Activated B cell treated with CpG ODN at 0.5 μM for 24 hours (primary cell): Measurements from ENCODE around the gene EDDM13. TPM values are rescaled to one million over a fixed set of nuclear protein-coding genes. Genes with fewer than 3 reads are reported as not detected.

Experiments
- ATAC-seq: fragments of 200-7000 bp; cut with Tn5 transposase; one replicate; pipeline ENCODE4 v1.10.0; 2021; ENCODE audit warnings: low read depth, mild to moderate bottlenecking, moderate library complexity
- CTCF ChIA-PET: fragments of 350-600 bp; sonication (Branson Sonifier 250); formaldehyde crosslinking; loops from one replicate; lab custom pipeline; 2021; ENCODE audit warnings: antibody characterized with exemption; lab: Charles Lee
- POLR2A ChIA-PET: fragments of 350-600 bp; sonication (Branson Sonifier 250); formaldehyde crosslinking; loops from one replicate; lab custom pipeline; 2021; ENCODE audit warnings: antibody characterized with exemption; lab: Charles Lee
- DNase-seq: peaks from one replicate; pipeline ENCODE4 v3.0.0; 2022
- H3K27ac Mint-ChIP-seq: one replicate; pipeline ENCODE4 v1.8.0; 2020; ENCODE audit warnings: mixed read lengths
- H3K27me3 Mint-ChIP-seq: one replicate; pipeline ENCODE4 v1.8.0; 2021; ENCODE audit warnings: mixed read lengths
- H3K36me3 Mint-ChIP-seq: one replicate; pipeline ENCODE4 v1.8.0; 2021; ENCODE audit warnings: low read depth, mixed read lengths
- H3K4me1 Mint-ChIP-seq: one replicate; pipeline ENCODE4 v1.8.0; 2021; ENCODE audit warnings: mixed read lengths
- H3K4me3 Mint-ChIP-seq: one replicate; pipeline ENCODE4 v1.8.0; 2020; ENCODE audit warnings: mild to moderate bottlenecking, mixed read lengths
- H3K9me3 Mint-ChIP-seq: one replicate; pipeline ENCODE4 v1.8.0; 2020; ENCODE audit warnings: mixed read lengths
- CTCF ChIP-seq: fragments of 200-600 bp; IDR thresholded peaks from one replicate; pipeline ENCODE4 v1.8.0; 2022; ENCODE audit warnings: antibody characterized with exemption, mild to moderate bottlenecking
- intact Hi-C: fragments of 100-400 bp; cut with micrococcal nuclease; formaldehyde crosslinking; loops from one replicate; pipeline ENCODE4 v1.15.1; 2024
- total RNA-seq: library from RNA; stranded (reverse); gene quantifications from 2 replicates; pipeline ENCODE4 v1.2.3, GENCODE V29; 2022

The EDDM13 gene
- total RNA-seq, 1 donor from 2014 or later: not detected

DNA sequence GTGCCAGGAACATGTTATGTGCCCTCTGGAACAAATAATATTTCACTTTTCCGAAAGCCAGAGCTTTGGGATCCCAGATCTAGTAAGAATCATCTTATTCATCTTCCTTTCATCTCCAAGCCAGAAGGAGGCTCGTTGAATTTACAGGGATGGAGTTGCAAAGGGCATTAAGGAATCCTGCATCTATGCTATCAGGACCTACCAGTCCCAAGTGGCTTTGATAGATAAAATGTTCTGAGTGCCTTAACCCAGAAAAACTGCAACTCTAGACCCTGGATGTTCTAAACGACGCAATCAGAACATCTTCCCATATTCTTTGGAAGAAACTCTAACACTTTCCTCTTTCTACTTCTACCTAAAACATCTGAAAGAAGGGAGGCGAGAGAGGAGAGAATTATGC is 9.2 kb upstream of the EDDM13 start:
- no peak overlapping the region for H3K27ac Mint-ChIP-seq
- no peak for DNase-seq
- POLR2A ChIA-PET: no interaction called here
- no peak for ATAC-seq
- intact Hi-C loops: no loop called here
- CTCF ChIA-PET: interaction anchor here (0.8 kb wide), 1 partner anchor 10 kb away, joined by 6 read pairs; no protein-coding TSS in a partner anchor
- no peak for TF ChIP-seq CTCF
- no peaks in the 10 kb centered on the region for H3K36me3 Mint-ChIP-seq
- H3K4me1 Mint-ChIP-seq: no peaks in the 10 kb centered on the region
- H3K27me3 Mint-ChIP-seq: no peaks in the 10 kb centered on the region
- H3K4me3 Mint-ChIP-seq: no peak overlapping the region
- H3K9me3 Mint-ChIP-seq: no peaks in the 10 kb centered on the region

DNA sequence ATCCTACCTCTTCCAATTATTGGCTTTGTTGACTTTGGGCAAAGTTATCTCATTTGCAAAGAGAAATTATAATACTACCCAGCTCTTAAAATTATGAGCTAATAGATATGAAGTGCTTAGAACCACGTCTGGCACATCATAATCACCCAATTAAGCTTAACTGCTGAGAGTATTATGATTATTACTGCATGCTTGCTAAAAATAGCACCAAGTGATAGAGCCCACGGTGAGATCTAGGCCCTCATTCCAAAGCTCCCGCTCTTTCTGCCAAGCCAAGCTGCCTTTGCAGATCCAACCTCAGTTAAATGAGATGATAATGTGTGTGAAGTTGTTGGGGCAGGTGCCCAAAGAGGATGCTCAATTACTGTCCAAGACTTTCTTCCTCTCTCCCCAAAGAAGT is 6.5 kb upstream of the EDDM13 start:
- no peaks in the 10 kb centered on the region for H3K9me3 Mint-ChIP-seq
- no peak for TF ChIP-seq CTCF
- H3K4me3 Mint-ChIP-seq: no peak overlapping the region
- no peaks in the 10 kb centered on the region for H3K27me3 Mint-ChIP-seq
- no peaks in the 10 kb centered on the region for H3K4me1 Mint-ChIP-seq
- ChIA-PET POLR2A (no interaction called here), CTCF (interaction anchor here (3.7 kb wide), 1 partner anchor 13 kb away, joined by 15 read pairs; no protein-coding TSS in a partner anchor)
- intact Hi-C loops: no loop called here
- no peak overlapping the region for H3K27ac Mint-ChIP-seq
- ATAC-seq: no peak
- DNase-seq: no peak
- H3K36me3 Mint-ChIP-seq: no peaks in the 10 kb centered on the region

DNA sequence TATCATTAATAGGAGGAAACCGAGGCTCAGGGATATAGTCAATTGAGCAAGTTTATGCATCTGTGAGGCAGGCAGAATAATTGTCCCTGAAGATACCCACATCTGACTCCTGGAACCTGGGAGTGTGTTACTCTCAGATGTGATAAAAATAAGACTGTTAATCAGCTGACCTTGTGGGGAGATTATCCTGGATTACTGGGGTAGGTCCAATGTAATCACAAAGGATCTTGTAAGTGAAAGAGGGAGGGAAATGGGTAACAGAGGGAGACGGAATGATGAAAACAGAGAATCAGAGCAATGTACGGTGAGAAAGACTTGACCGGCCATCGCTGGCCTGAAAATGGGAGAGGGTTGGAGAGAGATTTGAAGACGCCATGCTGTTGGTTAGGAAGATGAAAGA is 3.2 kb upstream of the EDDM13 start:
- H3K4me3 Mint-ChIP-seq: no peak overlapping the region
- ATAC-seq: no peak
- ChIA-PET POLR2A (no interaction called here), CTCF (no interaction called here)
- DNase-seq: no peak
- intact Hi-C loops: no loop called here
- no peak overlapping the region for H3K27ac Mint-ChIP-seq
- no peaks in the 10 kb centered on the region for H3K9me3 Mint-ChIP-seq
- H3K36me3 Mint-ChIP-seq: no peaks in the 10 kb centered on the region
- H3K27me3 Mint-ChIP-seq: no peaks in the 10 kb centered on the region
- no peaks in the 10 kb centered on the region for H3K4me1 Mint-ChIP-seq
- TF ChIP-seq CTCF: no peak

- ATAC-seq: no peak
- intact Hi-C loops: no loop called here
- TF ChIP-seq CTCF: no peak
- Mint-ChIP-seq H3K27me3 (no peaks in the 10 kb centered on the region), H3K36me3 (no peaks in the 10 kb centered on the region), H3K9me3 (no peaks in the 10 kb centered on the region), H3K4me3 (no peak overlapping the region), H3K27ac (no peak overlapping the region), H3K4me1 (no peaks in the 10 kb centered on the region)
- ChIA-PET CTCF (no interaction called here), POLR2A (no interaction called here)
- DNase-seq: no peak
These were observed 1.9 kb upstream of the EDDM13 start for GRCh38 chr19:56270676-56271075.

DNA sequence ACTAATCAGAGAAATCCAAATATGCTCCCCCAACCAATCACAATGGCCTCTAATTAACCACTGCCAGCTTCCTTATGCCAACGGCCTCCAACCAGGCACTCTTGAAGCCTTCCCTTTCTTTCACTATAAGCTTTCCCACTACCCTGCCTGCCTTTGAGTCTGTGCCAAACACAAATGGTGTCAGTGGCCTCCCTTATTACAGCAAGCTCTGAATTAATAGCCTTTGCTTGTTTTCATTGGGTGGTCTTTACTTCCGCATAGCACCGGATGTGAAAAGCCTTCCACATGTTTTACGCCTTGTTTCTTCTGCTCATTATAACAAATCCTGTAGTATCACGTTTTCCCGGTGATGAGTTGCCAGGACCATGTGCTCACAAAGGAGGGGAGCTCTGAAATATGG is 1.4 kb upstream of the EDDM13 start:
- CTCF ChIA-PET: no interaction called here
- intact Hi-C loops: no loop called here
- no peak overlapping the region for H3K27ac Mint-ChIP-seq
- no peaks in the 10 kb centered on the region for H3K27me3 Mint-ChIP-seq
- POLR2A ChIA-PET: no interaction called here
- no peaks in the 10 kb centered on the region for H3K4me1 Mint-ChIP-seq
- ATAC-seq: no peak
- TF ChIP-seq CTCF: no peak
- DNase-seq: no peak
- H3K9me3 Mint-ChIP-seq: no peaks in the 10 kb centered on the region
- no peak overlapping the region for H3K4me3 Mint-ChIP-seq
- H3K36me3 Mint-ChIP-seq: no peaks in the 10 kb centered on the region
